Spleen (tissue), 11 donors: ENCODE measurements around the gene C1orf159. TPM values are rescaled to one million over a fixed set of nuclear protein-coding genes. Genes with fewer than 3 reads are reported as not detected.

Experiments
- DNase-seq: peaks from one replicate; pipeline ENCODE4 v3.0.0-alpha.2; 2020
- H3K27ac ChIP-seq, 8 donors: fragments of 200-600 bp; sonication (generic) in 7 of 8; 1 replicate in 4 of 8; 2 replicates in 4 of 8; pipeline versions ENCODE4 v1.5.0 to v1.8.0; 2016 to 2021; ENCODE audit warnings: inconsistent platforms in 4 of 8, mild to moderate bottlenecking in 4 of 8, moderate library complexity in 1 of 8
- H3K27me3 ChIP-seq, 7 donors: fragments of 200-600 bp; sonication (generic) in 6 of 7; replicated peaks in 1 of 7; 1 replicate in 4 of 7; 2 replicates in 3 of 7; pipeline versions ENCODE4 v1.5.0 to v1.8.0; 2016 to 2021; ENCODE audit warnings: inconsistent platforms in 3 of 7, mild to moderate bottlenecking in 1 of 7
- H3K36me3 ChIP-seq, 6 donors: fragments of 200-600 bp; sonication (generic) in 5 of 6; 1 replicate in 4 of 6; 2 replicates in 2 of 6; pipeline versions ENCODE4 v1.5.0 to v1.8.0; 2016 to 2021; ENCODE audit warnings: inconsistent platforms in 2 of 6
- H3K4me1 ChIP-seq, 6 donors: fragments of 200-600 bp; sonication (generic) in 5 of 6; 1 replicate in 3 of 6; 2 replicates in 3 of 6; pipeline versions ENCODE4 v1.5.0 to v1.8.0; 2016 to 2021; ENCODE audit warnings: inconsistent platforms in 3 of 6
- H3K4me3 ChIP-seq, 8 donors: fragments of 200-600 bp; sonication (generic) in 7 of 8; 1 replicate in 4 of 8; 2 replicates in 4 of 8; pipeline versions ENCODE4 v1.5.0 to v1.8.0; 2016 to 2021; ENCODE audit warnings: inconsistent platforms in 4 of 8, mild to moderate bottlenecking in 4 of 8, moderate library complexity in 2 of 8
- H3K9me3 ChIP-seq, 8 donors: fragments of 200-600 bp; sonication (generic) in 7 of 8; 1 replicate in 4 of 8; 2 replicates in 4 of 8; pipeline versions ENCODE4 v1.5.0 to v1.8.0; 2016 to 2021; ENCODE audit warnings: inconsistent platforms in 4 of 8
- POLR2A ChIP-seq, 3 donors: fragments of 450-650 bp; IDR thresholded peaks; one replicate each; pipeline ENCODE4 v1.5.1; 2017; ENCODE audit warnings: antibody characterized with exemption in 3 of 3, mild to moderate bottlenecking in 1 of 3
- POLR2AphosphoS5 ChIP-seq, 3 donors: sonication (generic); formaldehyde crosslinking; IDR thresholded peaks; one replicate each; pipeline ENCODE4 v1.5.1; 2017; ENCODE audit warnings: antibody characterized with exemption in 3 of 3
- WGBS, 5 donors: extraction: QIAGEN DNeasy Blood & Tissue Kit in 3 of 5; methylation state at CpG; one replicate each; pipeline versions ENCODE4 v1.1.5 to v1.1.7; 2013 to 2018; 5-methylcytosine and 5-hydroxymethylcytosine counted together
- intact Hi-C: fragments of 100-400 bp; cut with DNase I; formaldehyde crosslinking; loops from one replicate; pipeline ENCODE4 v1.15.0; 2023; ENCODE audit warnings: low total_unique reads
- polyA plus RNA-seq, 3 donors: library from polyadenylated mRNA; stranded (reverse); fragments of 200-250 nt; gene quantifications; one replicate each; pipeline ENCODE4 v1.2.1, GENCODE V29; 2013
- total RNA-seq, 7 donors: library from RNA; depleted of rRNA in 3 of 7; stranded (reverse); fragments of >200 nt in 3 of 7; fragmentation: NEBNext Ultra II Directional in 4 of 7; extraction: Animal tissue kit (Norgen Biotek cat#: 25700) in 4 of 7; gene quantifications; one replicate each; pipeline versions ENCODE4 v1.1.0 to v1.2.1, GENCODE V29; 2016 to 2021
- TF ChIP-seq, protein P1 (sequence below), 11 experiments: fragments of 200-600 bp in 7 of 11; fragments of 450-650 bp in 4 of 11; sonication (generic) in 4 of 11; IDR thresholded peaks in 8 of 11; conservative IDR thresholded peaks in 3 of 11; 1 replicate in 7 of 11; 2 replicates in 4 of 11; pipeline versions ENCODE4 v1.4.0 to v1.8.0; 2016 to 2021; ENCODE audit warnings: antibody characterized with exemption in 11 of 11, inconsistent platforms in 4 of 11, mild to moderate bottlenecking in 1 of 11
- donor health status: healthy with polysubstance abuse.
- donor health status: DM: no; HTN: no; CAD: no; lungs with moderate emphysema.
- donor health status: DM: no; HTN: no; CAD: no.
- donor health status: Bipolar disorder and iron deficiency.
- donor health status: healthy.
- donor health status: DM: no; HTN: no; CAD: no.
- donor health status: DM: yes; HTN: yes; CAD: no.

Gene C1orf159
- total and polyA plus RNA-seq, 10 donors: 8.5 to 25.7 (median 18.8) TPM

DNA sequence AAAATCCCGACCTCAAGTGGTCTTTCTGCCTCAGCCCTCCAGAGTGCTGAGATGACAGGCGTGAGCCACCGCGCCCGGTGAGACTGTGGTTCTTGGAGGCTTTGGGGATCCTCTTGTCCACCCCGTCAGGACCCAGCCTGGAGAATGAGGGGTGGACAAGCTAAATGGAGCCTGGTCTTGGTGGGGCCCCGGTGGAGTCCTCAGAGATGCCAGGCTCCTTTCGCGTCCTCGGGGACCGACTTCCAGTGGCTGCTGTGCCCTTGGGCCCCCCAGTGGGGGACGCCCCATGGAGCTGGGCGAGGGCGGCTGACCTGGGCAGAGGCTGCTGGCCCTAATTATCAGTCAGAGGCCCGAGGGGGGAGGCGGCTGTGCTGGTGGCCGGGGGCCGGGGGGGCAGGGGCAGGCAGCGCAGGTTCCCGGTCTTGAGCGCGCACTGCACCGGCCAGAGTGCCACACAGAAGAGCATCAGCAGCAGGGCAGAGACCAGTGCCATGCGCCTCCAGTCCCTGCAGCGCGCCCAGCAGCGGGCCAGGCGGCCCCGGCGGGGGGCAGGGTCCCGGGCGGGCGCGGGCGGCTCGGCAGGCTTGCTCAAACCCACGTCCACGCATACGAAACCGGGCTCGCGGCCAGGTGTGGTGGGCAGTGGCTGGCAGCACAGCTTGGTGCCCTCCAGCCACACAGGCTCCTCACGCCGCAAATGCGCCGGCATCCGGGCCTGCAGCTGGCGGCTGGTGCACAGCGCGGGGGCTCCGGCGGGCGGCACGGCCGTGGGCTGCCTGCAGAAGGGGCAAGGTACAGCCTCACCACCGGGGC lies 44.2 kb downstream of the C1orf159 start:
- H3K36me3 ChIP-seq: no peaks in the 10 kb centered on the region
- H3K9me3 ChIP-seq: no peaks in the 10 kb centered on the region
- H3K4me1 ChIP-seq: peaks cover 6 to 36% (median 25%) of the 10 kb centered on the region in 6 donors
- WGBS, 5 donors: 83 to 90% (median 86%) methylated on average over 22 to 56 of the region's 56 CpGs
- peaks cover 0 to 93% (median 55%) of the 10 kb centered on the region in 7 donors for H3K27me3 ChIP-seq
- no peak overlapping the region for H3K27ac ChIP-seq
- H3K4me3 ChIP-seq: no peak overlapping the region
- TF ChIP-seq POLR2A (IDR thresholded peaks at IDR 0.05) (no peak), POLR2AphosphoS5 (IDR thresholded peaks at IDR 0.05) (no peak)
- TF ChIP-seq, protein P1, sequence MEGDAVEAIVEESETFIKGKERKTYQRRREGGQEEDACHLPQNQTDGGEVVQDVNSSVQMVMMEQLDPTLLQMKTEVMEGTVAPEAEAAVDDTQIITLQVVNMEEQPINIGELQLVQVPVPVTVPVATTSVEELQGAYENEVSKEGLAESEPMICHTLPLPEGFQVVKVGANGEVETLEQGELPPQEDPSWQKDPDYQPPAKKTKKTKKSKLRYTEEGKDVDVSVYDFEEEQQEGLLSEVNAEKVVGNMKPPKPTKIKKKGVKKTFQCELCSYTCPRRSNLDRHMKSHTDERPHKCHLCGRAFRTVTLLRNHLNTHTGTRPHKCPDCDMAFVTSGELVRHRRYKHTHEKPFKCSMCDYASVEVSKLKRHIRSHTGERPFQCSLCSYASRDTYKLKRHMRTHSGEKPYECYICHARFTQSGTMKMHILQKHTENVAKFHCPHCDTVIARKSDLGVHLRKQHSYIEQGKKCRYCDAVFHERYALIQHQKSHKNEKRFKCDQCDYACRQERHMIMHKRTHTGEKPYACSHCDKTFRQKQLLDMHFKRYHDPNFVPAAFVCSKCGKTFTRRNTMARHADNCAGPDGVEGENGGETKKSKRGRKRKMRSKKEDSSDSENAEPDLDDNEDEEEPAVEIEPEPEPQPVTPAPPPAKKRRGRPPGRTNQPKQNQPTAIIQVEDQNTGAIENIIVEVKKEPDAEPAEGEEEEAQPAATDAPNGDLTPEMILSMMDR (IDR thresholded peaks at IDR 0.05 in 8 of 11, conservative IDR thresholded peaks at IDR 0.05 in 3 of 11): no peak
- no peak for DNase-seq
- intact Hi-C loops: no loop called here

DNA sequence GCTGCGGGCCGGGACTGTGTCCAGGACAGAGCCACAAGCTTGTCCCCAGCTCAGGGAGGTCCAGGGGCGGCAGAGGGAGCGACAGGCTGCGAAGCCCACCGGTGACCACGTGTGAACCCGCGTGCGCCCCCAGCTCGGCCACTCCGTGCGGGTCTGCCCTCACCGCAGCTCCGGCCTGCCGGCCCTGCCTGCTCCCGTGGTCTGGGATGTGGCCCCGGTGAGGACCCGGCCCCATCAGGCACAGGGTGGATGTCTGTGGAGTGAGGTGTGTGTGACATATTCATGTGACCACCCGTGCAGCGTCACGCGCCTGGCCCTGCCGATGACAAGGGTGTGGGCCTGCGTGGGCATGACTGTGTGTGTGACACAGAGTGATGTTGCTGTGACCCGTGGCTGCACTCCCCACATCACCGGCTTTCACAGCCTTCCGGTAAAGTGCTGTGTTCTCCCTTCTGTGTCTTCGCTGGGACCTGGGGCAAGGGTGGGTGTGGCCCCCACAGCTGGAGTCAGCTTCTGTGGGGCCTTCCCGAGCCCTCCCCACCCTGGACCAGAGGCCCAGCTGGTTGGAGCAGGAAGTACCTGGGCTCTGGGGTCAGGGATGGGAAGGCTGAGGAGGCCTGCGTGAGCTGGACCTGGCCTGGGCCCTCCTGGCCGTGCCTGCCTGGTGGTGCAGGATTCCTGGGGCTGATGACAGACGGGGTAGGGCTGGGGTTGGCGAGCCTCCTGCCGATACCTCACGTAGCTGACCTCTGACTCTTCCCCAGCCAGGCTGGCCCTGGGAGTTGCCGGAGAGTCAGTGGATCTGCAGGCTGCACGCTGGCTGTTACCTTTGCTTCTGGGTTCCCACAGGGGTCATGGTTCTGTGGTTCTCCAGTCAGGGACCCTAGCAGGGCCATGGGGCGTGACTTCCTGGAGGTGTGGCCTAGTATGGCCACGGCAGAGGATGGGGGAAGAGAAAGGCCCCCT lies 45.9 kb downstream of the C1orf159 start:
- Histone ChIP-seq H3K4me3 (peak overlapping the region; percentile 8 to 78 (median 60)), H3K36me3 (no peaks in the 10 kb centered on the region), H3K9me3 (no peaks in the 10 kb centered on the region), H3K27ac (peak overlapping the region in 6 of 8 donors; percentile 6 to 83 (median 66)), H3K27me3 (peaks cover 0 to 90% (median 50%) of the 10 kb centered on the region in 7 donors), H3K4me1 (peaks cover 6 to 36% (median 25%) of the 10 kb centered on the region in 6 donors)
- intact Hi-C loops: no loop called here
- WGBS, 5 donors: 55 to 64% (median 59%) methylated on average over 12 to 40 of the region's 40 CpGs
- TF ChIP-seq, protein P1 (IDR thresholded peaks at IDR 0.05 in 8 of 11, conservative IDR thresholded peaks at IDR 0.05 in 3 of 11): no peak
- TF ChIP-seq POLR2AphosphoS5 (IDR thresholded peaks at IDR 0.05) (peak in 2 of 3 donors; percentile 22 to 45), POLR2A (IDR thresholded peaks at IDR 0.05) (no peak)
- peak; percentile 89 for DNase-seq

DNA sequence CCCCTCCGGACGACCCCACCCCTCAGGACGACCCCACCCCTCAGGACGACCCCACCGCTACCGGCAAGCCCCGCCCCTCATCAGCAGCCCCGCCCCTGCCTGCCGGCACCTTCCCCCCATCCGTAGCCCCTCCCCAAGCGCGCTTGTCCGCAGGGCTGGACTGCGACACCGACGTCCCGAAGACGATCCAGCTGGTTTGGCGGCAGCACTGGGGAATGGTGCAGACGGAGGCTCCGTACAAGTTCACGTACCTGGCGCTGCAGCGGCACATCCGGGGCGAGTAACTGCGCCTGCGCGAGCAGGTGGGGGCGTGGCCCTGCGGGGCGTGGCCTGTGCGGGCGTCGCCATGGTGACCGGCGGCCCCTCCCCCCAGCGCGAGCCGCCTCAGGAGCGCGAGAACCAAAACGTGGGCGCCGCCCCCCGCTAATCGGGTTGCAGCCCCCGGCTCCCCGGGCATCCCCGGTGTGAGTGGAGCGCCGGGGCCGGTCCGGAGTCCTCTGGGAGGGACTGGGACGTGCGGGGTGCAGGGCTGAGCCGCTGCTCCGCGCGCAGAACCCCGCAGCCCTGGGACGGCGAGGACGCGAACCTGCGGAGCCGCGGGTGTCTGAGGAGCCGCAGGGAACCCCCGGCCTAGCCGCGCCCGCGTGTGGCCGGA lies 46.7 kb downstream of the C1orf159 start:
- Histone ChIP-seq H3K4me3 (peak overlapping the region; percentile 20 to 78 (median 60)), H3K4me1 (peaks cover 8 to 40% (median 29%) of the 10 kb centered on the region in 6 donors), H3K27ac (peak overlapping the region in 6 of 8 donors; percentile 6 to 83 (median 66)), H3K27me3 (peaks cover 0 to 87% (median 47%) of the 10 kb centered on the region in 7 donors), H3K9me3 (no peaks in the 10 kb centered on the region), H3K36me3 (no peaks in the 10 kb centered on the region)
- TF ChIP-seq POLR2AphosphoS5 (IDR thresholded peaks at IDR 0.05) (peak; percentile 85 to 91 (median 87)), POLR2A (IDR thresholded peaks at IDR 0.05) (no peak)
- intact Hi-C loops: no loop called here
- 1 to 3% (median 3%) methylated on average over 21 to 75 of the region's 75 CpGs for WGBS, 5 donors
- peak; percentile 95 for DNase-seq

DNA sequence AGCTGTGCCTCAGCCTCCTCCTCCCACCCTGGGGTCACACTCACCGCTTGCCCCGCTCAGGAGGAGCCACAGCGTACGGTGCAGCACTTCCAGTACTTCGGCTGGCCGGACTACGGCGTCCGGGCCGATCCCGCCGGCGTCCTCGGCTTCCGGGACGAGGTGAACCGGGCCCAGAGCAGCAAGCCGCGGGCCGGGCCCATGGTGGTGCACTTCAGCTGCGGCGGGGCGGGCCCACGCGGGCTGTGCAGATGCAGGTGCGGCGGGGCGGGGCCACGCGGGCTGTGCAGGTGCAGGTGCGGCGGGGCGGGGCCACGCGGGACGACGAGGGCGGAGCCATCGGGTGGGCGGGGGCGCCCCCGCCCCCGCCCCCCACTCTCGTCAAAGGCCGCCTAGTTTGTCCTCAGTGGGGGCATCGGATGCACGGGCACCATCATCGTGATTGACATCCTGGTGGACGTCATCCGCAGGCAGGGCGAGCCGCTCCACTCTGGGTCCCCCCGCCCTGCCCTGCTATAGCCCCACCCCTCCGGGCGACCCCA lies 47.3 kb downstream of the C1orf159 start:
- Histone ChIP-seq H3K4me1 (peaks cover 14 to 46% (median 35%) of the 10 kb centered on the region in 6 donors), H3K27ac (peak overlapping the region in 4 of 8 donors; percentile 59 to 83 (median 76)), H3K27me3 (peaks cover 0 to 87% (median 47%) of the 10 kb centered on the region in 7 donors), H3K9me3 (no peaks in the 10 kb centered on the region), H3K36me3 (no peaks in the 10 kb centered on the region), H3K4me3 (peak overlapping the region; percentile 20 to 78 (median 60))
- DNase-seq: peak; percentile 91
- WGBS, 5 donors: 1 to 4% (median 2%) methylated on average over 10 to 55 of the region's 55 CpGs
- TF ChIP-seq, protein P1 (IDR thresholded peaks at IDR 0.05 in 8 of 11, conservative IDR thresholded peaks at IDR 0.05 in 3 of 11): no peak
- TF ChIP-seq POLR2A (IDR thresholded peaks at IDR 0.05) (no peak), POLR2AphosphoS5 (IDR thresholded peaks at IDR 0.05) (peak in 1 of 3 donors; percentile 43)
- intact Hi-C loops: no loop called here
